Pulmonary artery endothelial cell (primary cell): ENCODE results near the gene HOXD3. TPM values are rescaled to one million over a fixed set of nuclear protein-coding genes. Genes with fewer than 3 reads are reported as not detected.

Source experiments
- DNase-seq: peaks from one replicate; pipeline ENCODE4 v3.0.0-alpha.2; 2011; ENCODE audit warnings: low read depth, low spot score
- total RNA-seq: library from RNA; depleted of rRNA; stranded (reverse); fragments of >200 nt; gene quantifications from 2 replicates; pipeline ENCODE4 v1.2.3, GENCODE V29; 2014

Gene HOXD3
- total RNA-seq, 1 donor from 2014 or later = not detected

- no peak for DNase-seq
These were observed 7.6 kb upstream of the HOXD3 start for GRCh38 chr2:176149481-176149938.

- no peak for DNase-seq
These were observed 7.0 kb upstream of the HOXD3 start for GRCh38 chr2:176149939-176150583.

GRCh38 chr2:176150584-176151441, 6.3 kb upstream of the HOXD3 start:
- no peak for DNase-seq

- DNase-seq = no peak
These were observed 5.4 kb upstream of the HOXD3 start, which contains the start of gene HOXD4 for GRCh38 chr2:176151442-176152287. Gene HOXD4, plus strand, starts transcription at chr2:176151550. Its CDS starts 84 bp downstream, at chr2:176151634.

- DNase-seq = no peak
These were observed 4.5 kb upstream of the HOXD3 start for GRCh38 chr2:176152350-176153181.

GRCh38 chr2:176154576-176155252, 2.4 kb upstream of the HOXD3 start:
- DNase-seq = no peak

- no peak for DNase-seq
These were observed 1.6 kb upstream of the HOXD3 start for GRCh38 chr2:176155356-176156044.

GRCh38 chr2:176156301-176156806, 753 bp upstream of the HOXD3 start:
- DNase-seq = no peak

GRCh38 chr2:176157499-176158185, 535 bp downstream of the HOXD3 start:
- DNase-seq = no peak

GRCh38 chr2:176158186-176158591, 1.1 kb downstream of the HOXD3 start:
- no peak for DNase-seq

- DNase-seq = no peak
These were observed 2.0 kb downstream of the HOXD3 start for GRCh38 chr2:176158855-176159662.

- no peak for DNase-seq
These were observed 2.6 kb downstream of the HOXD3 start for GRCh38 chr2:176159663-176160250.

- no peak for DNase-seq
These were observed 3.3 kb downstream of the HOXD3 start for GRCh38 chr2:176160251-176160985.

GRCh38 chr2:176160986-176161824, 4.1 kb downstream of the HOXD3 start:
- no peak for DNase-seq

- DNase-seq = no peak
These were observed 4.9 kb downstream of the HOXD3 start for GRCh38 chr2:176161825-176162626.
